Measurements from ENCODE around the gene ADGRB3.

The ADGRB3 gene

GRCh38 chr6:68726992-68727391, 91.9 kb downstream of the ADGRB3 start:
- no peak for DNase-seq (ENCODE audit: extremely low spot score)
- ChIA-PET POLR2A (no interaction called here), CTCF (interaction anchor here (1.0 to 1.4 kb wide), 3 partner anchors 12 to 33 kb away, joined by 3 read pairs; no protein-coding TSS in a partner anchor)
- no peak for TF ChIP-seq CTCF (IDR thresholded peaks at IDR 0.05; ENCODE audit: control extremely low read depth, extremely low read depth, low read depth, missing control alignments)

GRCh38 chr6:68727699-68728098, 92.6 kb downstream of the ADGRB3 start:
- ChIA-PET CTCF (interaction anchor here (1.4 kb wide), 1 partner anchor 23 kb away, joined by 3 read pairs; no protein-coding TSS in a partner anchor), POLR2A (no interaction called here)
- TF ChIP-seq CTCF (IDR thresholded peaks at IDR 0.05; ENCODE audit: control extremely low read depth, extremely low read depth, low read depth, missing control alignments) = no peak
- no peak for DNase-seq (ENCODE audit: extremely low spot score)

- no peak for DNase-seq (ENCODE audit: extremely low spot score)
- POLR2A ChIA-PET = no interaction called here
- no peak for TF ChIP-seq CTCF (IDR thresholded peaks at IDR 0.05; ENCODE audit: control extremely low read depth, extremely low read depth, low read depth, missing control alignments)
- CTCF ChIA-PET = interaction anchor here (1.4 kb wide), 1 partner anchor 22 kb away, joined by 3 read pairs; no protein-coding TSS in a partner anchor
Measured at GRCh38 chr6:68728159-68728979, 93.3 kb downstream of the ADGRB3 start.

GRCh38 chr6:68729377-68729903, 94.4 kb downstream of the ADGRB3 start:
- ChIA-PET CTCF (no interaction called here), POLR2A (no interaction called here)
- no peak for TF ChIP-seq CTCF (IDR thresholded peaks at IDR 0.05; ENCODE audit: control extremely low read depth, extremely low read depth, low read depth, missing control alignments)
- DNase-seq (ENCODE audit: extremely low spot score) = no peak

- no peak for TF ChIP-seq CTCF (IDR thresholded peaks at IDR 0.05; ENCODE audit: control extremely low read depth, extremely low read depth, low read depth, missing control alignments)
- POLR2A ChIA-PET = no interaction called here
- DNase-seq (ENCODE audit: extremely low spot score) = no peak
- CTCF ChIA-PET = no interaction called here
Measured at GRCh38 chr6:68730291-68731054, 95.4 kb downstream of the ADGRB3 start.

- CTCF ChIA-PET = interaction anchor here (1.2 to 1.5 kb wide), 3 partner anchors 9 to 23 kb away, joined by 3 to 4 read pairs (median 3); no protein-coding TSS in a partner anchor
- POLR2A ChIA-PET = no interaction called here
- TF ChIP-seq CTCF (IDR thresholded peaks at IDR 0.05; ENCODE audit: control extremely low read depth, extremely low read depth, low read depth, missing control alignments) = no peak
- DNase-seq (ENCODE audit: extremely low spot score) = no peak
Measured at GRCh38 chr6:68732423-68732822, 97.3 kb downstream of the ADGRB3 start.

All from GM10248 (cell line).